Medulla oblongata (tissue), 1 donor: ENCODE data around the gene FCN1.

Source experiments
- DNase-seq: peaks from one replicate; pipeline ENCODE4 v3.0.0-alpha.2; 2015; ENCODE audit errors: extremely low spot score

The FCN1 gene

GRCh38 chr9:134951994-134952393, 34.3 kb upstream of the FCN1 start:
- DNase-seq, result no peak

GRCh38 chr9:134951461-134951860, 33.7 kb upstream of the FCN1 start:
- DNase-seq, result no peak

- no peak for DNase-seq
Measured at GRCh38 chr9:134950386-134951210, 32.9 kb upstream of the FCN1 start.

- no peak for DNase-seq
Measured at GRCh38 chr9:134949681-134950385, 32.1 kb upstream of the FCN1 start.

GRCh38 chr9:134948149-134948548, 30.4 kb upstream of the FCN1 start:
- DNase-seq, result no peak

- no peak for DNase-seq
Measured at GRCh38 chr9:134947265-134947955, 29.7 kb upstream of the FCN1 start.

GRCh38 chr9:134946663-134947062, 29.0 kb upstream of the FCN1 start:
- DNase-seq, result no peak

- DNase-seq, result no peak
Measured at GRCh38 chr9:134945509-134946275, 28.0 kb upstream of the FCN1 start.

GRCh38 chr9:134944916-134945315, 27.2 kb upstream of the FCN1 start:
- no peak for DNase-seq

GRCh38 chr9:134944351-134944802, 26.7 kb upstream of the FCN1 start:
- DNase-seq, result no peak

- no peak for DNase-seq
Measured at GRCh38 chr9:134943836-134944235, 26.1 kb upstream of the FCN1 start.

- no peak for DNase-seq
Measured at GRCh38 chr9:134943411-134943810, 25.7 kb upstream of the FCN1 start.

GRCh38 chr9:134942788-134943184, 25.1 kb upstream of the FCN1 start:
- DNase-seq, result no peak

GRCh38 chr9:134942011-134942787, 24.5 kb upstream of the FCN1 start:
- DNase-seq, result no peak

- no peak for DNase-seq
Measured at GRCh38 chr9:134940236-134941208, 22.8 kb upstream of the FCN1 start.

GRCh38 chr9:134939836-134940235, 22.1 kb upstream of the FCN1 start:
- DNase-seq, result no peak

- no peak for DNase-seq
Measured at GRCh38 chr9:134939080-134939733, 21.5 kb upstream of the FCN1 start.

GRCh38 chr9:134938346-134939079, 20.8 kb upstream of the FCN1 start:
- no peak for DNase-seq
